ENCODE data around the gene PDGFA.

DNA sequence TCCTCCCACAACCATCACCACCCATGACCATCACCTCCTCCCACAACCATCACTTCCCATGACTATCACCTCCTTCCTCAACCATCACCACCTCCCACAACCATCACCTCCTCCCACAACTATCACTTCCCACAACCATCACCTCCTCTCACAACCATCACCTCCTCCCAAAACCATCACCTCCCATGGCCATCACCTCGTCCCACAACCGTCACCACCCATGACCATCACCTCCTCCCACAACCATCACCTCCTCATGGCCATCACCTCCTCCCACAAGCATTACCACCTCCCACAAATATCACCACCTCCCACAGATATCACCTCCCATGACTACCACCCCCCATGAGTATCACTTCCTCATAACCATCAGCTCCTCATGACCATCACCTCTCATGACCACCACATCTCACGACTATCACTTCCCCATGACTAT is 52.2 kb downstream of the PDGFA start:
- TF ChIP-seq EZH2phosphoT487 (IDR thresholded peaks at IDR 0.05; ENCODE audit: unreplicated experiment) (no peak), CTCF (conservative IDR thresholded peaks at IDR 0.05; ENCODE audit: low read depth in 2 of 2) (no peak), POLR2AphosphoS5 (IDR thresholded peaks at IDR 0.05; ENCODE audit: low read depth) (no peak), NANOG (IDR thresholded peaks at IDR 0.05; ENCODE audit: borderline replicate concordance) (no peak), STAT1 (IDR thresholded peaks at IDR 0.05; ENCODE audit: unreplicated experiment) (no peak), EZH2 (IDR thresholded peaks at IDR 0.05; ENCODE audit: low read depth, unreplicated experiment) (no peak), CREB1 (CRISPR knock-in tag; IDR thresholded peaks at IDR 0.05; ENCODE audit: low read depth) (no peak), ZNF331 (CRISPR knock-in tag; IDR thresholded peaks at IDR 0.05; ENCODE audit: low read depth) (no peak), JUNB (IDR thresholded peaks at IDR 0.05; ENCODE audit: unreplicated experiment) (no peak)
- TF ChIP-seq, protein P1, sequence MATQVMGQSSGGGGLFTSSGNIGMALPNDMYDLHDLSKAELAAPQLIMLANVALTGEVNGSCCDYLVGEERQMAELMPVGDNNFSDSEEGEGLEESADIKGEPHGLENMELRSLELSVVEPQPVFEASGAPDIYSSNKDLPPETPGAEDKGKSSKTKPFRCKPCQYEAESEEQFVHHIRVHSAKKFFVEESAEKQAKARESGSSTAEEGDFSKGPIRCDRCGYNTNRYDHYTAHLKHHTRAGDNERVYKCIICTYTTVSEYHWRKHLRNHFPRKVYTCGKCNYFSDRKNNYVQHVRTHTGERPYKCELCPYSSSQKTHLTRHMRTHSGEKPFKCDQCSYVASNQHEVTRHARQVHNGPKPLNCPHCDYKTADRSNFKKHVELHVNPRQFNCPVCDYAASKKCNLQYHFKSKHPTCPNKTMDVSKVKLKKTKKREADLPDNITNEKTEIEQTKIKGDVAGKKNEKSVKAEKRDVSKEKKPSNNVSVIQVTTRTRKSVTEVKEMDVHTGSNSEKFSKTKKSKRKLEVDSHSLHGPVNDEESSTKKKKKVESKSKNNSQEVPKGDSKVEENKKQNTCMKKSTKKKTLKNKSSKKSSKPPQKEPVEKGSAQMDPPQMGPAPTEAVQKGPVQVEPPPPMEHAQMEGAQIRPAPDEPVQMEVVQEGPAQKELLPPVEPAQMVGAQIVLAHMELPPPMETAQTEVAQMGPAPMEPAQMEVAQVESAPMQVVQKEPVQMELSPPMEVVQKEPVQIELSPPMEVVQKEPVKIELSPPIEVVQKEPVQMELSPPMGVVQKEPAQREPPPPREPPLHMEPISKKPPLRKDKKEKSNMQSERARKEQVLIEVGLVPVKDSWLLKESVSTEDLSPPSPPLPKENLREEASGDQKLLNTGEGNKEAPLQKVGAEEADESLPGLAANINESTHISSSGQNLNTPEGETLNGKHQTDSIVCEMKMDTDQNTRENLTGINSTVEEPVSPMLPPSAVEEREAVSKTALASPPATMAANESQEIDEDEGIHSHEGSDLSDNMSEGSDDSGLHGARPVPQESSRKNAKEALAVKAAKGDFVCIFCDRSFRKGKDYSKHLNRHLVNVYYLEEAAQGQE (IDR thresholded peaks at IDR 0.05; ENCODE audit: unreplicated experiment) = no peak
- TF ChIP-seq, protein P2, sequence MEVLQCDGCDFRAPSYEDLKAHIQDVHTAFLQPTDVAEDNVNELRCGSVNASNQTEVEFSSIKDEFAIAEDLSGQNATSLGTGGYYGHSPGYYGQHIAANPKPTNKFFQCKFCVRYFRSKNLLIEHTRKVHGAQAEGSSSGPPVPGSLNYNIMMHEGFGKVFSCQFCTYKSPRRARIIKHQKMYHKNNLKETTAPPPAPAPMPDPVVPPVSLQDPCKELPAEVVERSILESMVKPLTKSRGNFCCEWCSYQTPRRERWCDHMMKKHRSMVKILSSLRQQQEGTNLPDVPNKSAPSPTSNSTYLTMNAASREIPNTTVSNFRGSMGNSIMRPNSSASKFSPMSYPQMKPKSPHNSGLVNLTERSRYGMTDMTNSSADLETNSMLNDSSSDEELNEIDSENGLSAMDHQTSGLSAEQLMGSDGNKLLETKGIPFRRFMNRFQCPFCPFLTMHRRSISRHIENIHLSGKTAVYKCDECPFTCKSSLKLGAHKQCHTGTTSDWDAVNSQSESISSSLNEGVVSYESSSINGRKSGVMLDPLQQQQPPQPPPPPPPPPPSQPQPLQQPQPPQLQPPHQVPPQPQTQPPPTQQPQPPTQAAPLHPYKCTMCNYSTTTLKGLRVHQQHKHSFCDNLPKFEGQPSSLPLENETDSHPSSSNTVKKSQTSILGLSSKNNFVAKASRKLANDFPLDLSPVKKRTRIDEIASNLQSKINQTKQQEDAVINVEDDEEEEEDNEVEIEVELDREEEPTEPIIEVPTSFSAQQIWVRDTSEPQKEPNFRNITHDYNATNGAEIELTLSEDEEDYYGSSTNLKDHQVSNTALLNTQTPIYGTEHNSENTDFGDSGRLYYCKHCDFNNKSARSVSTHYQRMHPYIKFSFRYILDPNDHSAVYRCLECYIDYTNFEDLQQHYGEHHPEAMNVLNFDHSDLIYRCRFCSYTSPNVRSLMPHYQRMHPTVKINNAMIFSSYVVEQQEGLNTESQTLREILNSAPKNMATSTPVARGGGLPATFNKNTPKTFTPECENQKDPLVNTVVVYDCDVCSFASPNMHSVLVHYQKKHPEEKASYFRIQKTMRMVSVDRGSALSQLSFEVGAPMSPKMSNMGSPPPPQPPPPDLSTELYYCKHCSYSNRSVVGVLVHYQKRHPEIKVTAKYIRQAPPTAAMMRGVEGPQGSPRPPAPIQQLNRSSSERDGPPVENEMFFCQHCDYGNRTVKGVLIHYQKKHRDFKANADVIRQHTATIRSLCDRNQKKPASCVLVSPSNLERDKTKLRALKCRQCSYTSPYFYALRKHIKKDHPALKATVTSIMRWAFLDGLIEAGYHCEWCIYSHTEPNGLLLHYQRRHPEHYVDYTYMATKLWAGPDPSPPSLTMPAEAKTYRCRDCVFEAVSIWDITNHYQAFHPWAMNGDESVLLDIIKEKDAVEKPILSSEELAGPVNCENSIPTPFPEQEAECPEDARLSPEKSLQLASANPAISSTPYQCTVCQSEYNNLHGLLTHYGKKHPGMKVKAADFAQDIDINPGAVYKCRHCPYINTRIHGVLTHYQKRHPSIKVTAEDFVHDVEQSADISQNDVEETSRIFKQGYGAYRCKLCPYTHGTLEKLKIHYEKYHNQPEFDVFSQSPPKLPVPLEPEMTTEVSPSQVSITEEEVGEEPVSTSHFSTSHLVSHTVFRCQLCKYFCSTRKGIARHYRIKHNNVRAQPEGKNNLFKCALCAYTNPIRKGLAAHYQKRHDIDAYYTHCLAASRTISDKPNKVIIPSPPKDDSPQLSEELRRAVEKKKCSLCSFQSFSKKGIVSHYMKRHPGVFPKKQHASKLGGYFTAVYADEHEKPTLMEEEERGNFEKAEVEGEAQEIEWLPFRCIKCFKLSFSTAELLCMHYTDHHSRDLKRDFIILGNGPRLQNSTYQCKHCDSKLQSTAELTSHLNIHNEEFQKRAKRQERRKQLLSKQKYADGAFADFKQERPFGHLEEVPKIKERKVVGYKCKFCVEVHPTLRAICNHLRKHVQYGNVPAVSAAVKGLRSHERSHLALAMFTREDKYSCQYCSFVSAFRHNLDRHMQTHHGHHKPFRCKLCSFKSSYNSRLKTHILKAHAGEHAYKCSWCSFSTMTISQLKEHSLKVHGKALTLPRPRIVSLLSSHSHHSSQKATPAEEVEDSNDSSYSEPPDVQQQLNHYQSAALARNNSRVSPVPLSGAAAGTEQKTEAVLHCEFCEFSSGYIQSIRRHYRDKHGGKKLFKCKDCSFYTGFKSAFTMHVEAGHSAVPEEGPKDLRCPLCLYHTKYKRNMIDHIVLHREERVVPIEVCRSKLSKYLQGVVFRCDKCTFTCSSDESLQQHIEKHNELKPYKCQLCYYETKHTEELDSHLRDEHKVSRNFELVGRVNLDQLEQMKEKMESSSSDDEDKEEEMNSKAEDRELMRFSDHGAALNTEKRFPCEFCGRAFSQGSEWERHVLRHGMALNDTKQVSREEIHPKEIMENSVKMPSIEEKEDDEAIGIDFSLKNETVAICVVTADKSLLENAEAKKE (CRISPR knock-in tag; IDR thresholded peaks at IDR 0.05) = no peak
- TF ChIP-seq, protein P3, sequence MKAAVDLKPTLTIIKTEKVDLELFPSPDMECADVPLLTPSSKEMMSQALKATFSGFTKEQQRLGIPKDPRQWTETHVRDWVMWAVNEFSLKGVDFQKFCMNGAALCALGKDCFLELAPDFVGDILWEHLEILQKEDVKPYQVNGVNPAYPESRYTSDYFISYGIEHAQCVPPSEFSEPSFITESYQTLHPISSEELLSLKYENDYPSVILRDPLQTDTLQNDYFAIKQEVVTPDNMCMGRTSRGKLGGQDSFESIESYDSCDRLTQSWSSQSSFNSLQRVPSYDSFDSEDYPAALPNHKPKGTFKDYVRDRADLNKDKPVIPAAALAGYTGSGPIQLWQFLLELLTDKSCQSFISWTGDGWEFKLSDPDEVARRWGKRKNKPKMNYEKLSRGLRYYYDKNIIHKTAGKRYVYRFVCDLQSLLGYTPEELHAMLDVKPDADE (IDR thresholded peaks at IDR 0.05) = no peak

All from GM23338 (cell line).